GM19467 (cell line): ENCODE data around the gene TRIM67.
A peak's percentile ranks its signal among the peaks of the same experiment; 100 is the strongest.

Experiments
- ATAC-seq: cut with Tn5 transposase; IDR thresholded peaks from one replicate; pipeline ENCODE4 v1.9.1; 2021; ENCODE audit warnings: mild to moderate bottlenecking, moderate library complexity; ENCODE audit not compliant: unreplicated experiment

Gene TRIM67

DNA sequence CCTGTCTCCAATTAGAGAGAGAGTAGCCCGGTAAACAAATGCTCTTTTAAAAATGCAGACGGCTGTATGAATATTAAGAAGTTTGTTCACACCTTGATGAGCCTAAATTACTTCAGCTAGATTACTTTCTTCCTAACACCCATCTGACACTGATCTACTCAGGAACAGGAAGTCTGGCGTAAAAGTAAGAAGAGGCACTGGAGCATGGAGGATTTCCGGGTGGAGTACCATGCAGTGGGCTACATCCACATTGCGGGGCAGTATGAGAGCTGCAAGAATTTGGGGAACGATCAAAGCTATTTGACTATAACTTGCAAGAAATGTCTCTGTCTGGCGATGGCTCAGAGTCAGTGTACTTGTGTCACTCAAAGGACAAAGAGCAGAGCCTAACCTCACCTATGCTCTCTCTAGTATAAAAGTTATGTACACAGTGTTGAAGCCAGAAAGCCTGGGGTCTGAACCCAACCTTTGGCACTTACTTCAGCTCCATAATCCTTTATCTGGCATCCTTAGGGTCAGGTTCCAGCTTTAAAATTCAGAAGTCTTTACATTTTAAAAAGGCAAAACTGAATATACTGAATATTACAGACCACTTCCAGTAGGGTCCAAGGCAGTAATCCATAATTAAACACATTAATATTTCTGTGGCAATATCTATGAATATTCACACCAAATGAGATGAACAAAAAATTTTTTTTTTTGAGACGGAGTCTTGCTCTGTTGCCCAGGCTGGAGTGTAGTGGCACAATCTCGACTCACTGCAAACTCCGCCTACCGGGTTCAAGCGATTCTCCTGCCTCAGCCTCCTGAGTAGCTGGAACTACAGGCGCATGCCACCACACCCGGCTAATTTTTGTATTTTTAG is 71.2 kb downstream of the TRIM67 start:
- ATAC-seq, result peak; percentile 80

- no peak for ATAC-seq
These were observed 72.0 kb downstream of the TRIM67 start for GRCh38 chr1:231233735-231234417.

DNA sequence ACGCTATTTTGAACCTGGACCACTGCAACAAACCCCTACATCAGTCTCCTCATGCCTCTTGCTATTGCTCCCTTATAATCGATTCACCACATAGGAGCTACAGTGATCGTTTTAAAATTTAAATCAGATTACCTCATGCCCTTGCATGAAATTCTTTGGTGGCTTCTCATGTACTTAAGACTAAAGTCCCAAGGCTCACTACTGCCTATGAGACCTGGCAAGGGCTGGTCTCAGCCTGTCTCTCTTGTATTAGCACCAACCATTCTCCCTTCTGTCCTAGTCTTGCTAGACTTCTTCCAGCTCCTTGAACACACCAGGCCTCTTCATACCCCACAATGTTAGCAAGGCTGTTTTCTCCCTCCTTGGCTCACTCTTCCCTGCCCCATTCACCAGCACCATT is 72.6 kb downstream of the TRIM67 start:
- no peak for ATAC-seq

- no peak for ATAC-seq
These were observed 73.8 kb downstream of the TRIM67 start for GRCh38 chr1:231235526-231236207.

- no peak for ATAC-seq
These were observed 74.3 kb downstream of the TRIM67 start for GRCh38 chr1:231236208-231236591.

DNA sequence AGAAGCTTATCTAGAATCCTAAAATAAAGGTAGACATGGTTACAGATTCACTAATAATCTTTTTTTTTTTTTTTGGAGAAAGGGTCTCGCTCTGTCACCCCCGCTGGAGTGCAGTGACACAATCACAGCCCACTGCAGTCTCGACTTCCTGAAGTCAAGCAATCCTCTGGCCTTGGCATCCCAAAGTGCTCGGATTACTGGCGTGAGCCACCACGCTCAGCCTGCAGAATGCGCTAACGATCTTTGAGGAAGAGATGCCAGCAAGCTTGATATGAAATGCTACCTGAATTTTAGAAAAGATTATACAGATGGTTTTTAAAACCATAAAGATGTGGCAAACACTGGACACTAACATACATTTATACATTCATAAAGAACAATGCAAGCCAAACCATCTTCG is 75.1 kb downstream of the TRIM67 start:
- no peak for ATAC-seq

GRCh38 chr1:231238298-231238697 is 76.4 kb downstream of the TRIM67 start:
- no peak for ATAC-seq

DNA sequence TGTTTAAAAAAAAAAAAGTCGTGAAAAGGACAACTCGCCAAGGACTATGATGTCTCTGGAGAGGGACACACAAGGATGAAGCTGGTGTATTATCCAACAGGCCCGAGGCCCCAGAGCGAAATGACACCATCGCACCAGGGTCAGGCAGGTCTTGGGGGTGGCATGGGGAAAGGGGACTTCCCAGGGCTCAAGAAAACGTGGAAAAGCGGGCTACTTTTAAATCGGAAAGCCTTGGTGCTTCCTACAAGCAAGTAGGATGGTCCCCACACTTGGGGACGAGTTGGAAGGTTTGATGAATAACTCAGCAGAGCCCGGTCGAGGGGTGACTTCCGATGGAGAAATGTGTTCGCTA is 78.6 kb downstream of the TRIM67 start:
- ATAC-seq, result no peak

- peak; percentile 93 for ATAC-seq
These were observed 79.3 kb downstream of the TRIM67 start, which contains the start of gene GNPAT for GRCh38 chr1:231240883-231241735. Gene GNPAT (plus strand): TSS chr1:231241212. CDS start chr1:231241379, 167 bp downstream.

- no peak for ATAC-seq
These were observed 79.9 kb downstream of the TRIM67 start for GRCh38 chr1:231241750-231242149.

GRCh38 chr1:231242516-231243198 is 80.8 kb downstream of the TRIM67 start:
- ATAC-seq, result no peak

GRCh38 chr1:231248778-231249177 is 86.9 kb downstream of the TRIM67 start:
- no peak for ATAC-seq

- ATAC-seq, result no peak
These were observed 90.5 kb downstream of the TRIM67 start for GRCh38 chr1:231252336-231252735.

DNA sequence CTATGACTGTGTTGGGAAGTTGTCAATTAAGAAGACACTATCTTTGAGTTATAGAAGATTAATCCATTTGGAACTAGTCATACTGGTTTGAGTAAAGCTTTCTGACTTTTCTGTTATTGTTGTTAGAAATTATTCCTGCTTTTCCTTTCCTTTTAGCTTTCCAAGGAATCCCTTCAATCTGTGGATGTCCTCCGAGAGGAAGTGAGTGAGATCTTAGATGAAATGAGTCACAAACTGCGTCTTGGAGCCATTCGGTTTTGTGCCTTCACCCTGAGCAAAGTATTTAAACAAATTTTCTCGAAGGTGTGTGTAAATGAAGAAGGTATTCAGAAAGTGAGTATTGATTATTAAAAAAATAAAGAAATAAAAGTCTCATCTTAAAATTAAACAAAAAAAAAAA is 98.5 kb downstream of the TRIM67 start:
- ATAC-seq, result no peak

DNA sequence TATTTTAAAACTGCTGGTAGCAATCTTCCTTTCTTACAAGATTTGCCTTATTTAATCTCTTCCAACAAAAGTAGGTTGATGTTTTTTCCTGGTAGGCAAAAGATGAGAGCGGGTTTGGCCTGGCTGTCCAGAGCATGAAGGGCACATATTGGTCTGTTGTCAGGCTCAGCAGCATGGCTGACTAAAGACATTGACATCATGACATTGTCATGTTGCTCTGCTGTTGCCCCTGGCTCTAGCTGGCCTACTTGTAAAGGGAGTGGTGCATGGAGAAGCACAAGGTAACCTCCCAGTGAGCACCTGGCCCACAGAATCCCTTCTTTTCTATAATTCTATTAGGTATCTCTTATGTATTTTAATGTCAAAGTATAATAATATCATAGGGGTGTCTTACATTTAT is 102.8 kb downstream of the TRIM67 start:
- ATAC-seq, result no peak

- no peak for ATAC-seq
These were observed 103.5 kb downstream of the TRIM67 start for GRCh38 chr1:231265379-231265778.

DNA sequence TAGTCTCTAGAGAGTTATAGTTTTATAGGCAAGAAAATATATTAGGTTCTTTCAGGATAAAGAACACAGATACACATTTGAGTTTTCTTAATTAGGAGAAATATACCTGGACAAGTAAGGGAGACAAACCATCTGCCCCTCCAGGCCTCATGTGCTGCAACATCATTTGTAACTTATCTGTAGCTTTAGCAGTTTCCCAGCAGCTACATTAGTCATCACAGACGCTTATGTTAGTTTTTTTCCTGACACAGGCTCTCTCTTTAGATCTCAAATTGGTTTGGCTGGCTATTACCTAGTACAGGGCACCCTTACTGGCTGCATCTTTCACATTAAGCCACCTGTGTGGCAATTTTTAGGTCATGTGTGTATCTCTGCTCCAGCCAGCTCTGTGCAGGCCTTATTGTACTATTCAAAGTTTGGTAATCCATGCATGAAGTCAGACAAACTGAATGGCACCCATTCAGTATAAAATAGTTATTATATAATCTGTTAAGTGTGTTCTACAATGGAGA is 105.0 kb downstream of the TRIM67 start:
- no peak for ATAC-seq
